ENCODE measurements around the gene THOC6. TPM values are rescaled to one million over a fixed set of nuclear protein-coding genes. Genes with fewer than 3 reads are reported as not detected.
"Not testable (repeated sequence)": the region's sequence is repeated elsewhere in the genome, so short reads cannot be mapped to it uniquely, and the experiment has no call there.

The THOC6 gene
- total RNA-seq, 1 experiment from 2014 or later, result 25.5 TPM

- DNase-seq (ENCODE audit: low read depth), result no peak
Observed at GRCh38 chr16:3054965-3055733, 31.3 kb downstream of the THOC6 start.

GRCh38 chr16:3055734-3056115, 31.9 kb downstream of the THOC6 start:
- DNase-seq (ENCODE audit: low read depth), result not testable (repeated sequence)

- DNase-seq (ENCODE audit: low read depth), result no peak
Observed at GRCh38 chr16:3056336-3057180, 32.7 kb downstream of the THOC6 start.

GRCh38 chr16:3057181-3058138, 33.6 kb downstream of the THOC6 start:
- DNase-seq (ENCODE audit: low read depth), result no peak

GRCh38 chr16:3058139-3059030, 34.5 kb downstream of the THOC6 start:
- peak; percentile 55 for DNase-seq (ENCODE audit: low read depth)

- DNase-seq (ENCODE audit: low read depth), result peak; percentile 90
Observed at GRCh38 chr16:3059041-3059722, 35.3 kb downstream of the THOC6 start.

- no peak for DNase-seq (ENCODE audit: low read depth)
Observed at GRCh38 chr16:3059723-3060242, 35.9 kb downstream of the THOC6 start.

- no peak for DNase-seq (ENCODE audit: low read depth)
Observed at GRCh38 chr16:3060339-3061127, 36.7 kb downstream of the THOC6 start.

- no peak for DNase-seq (ENCODE audit: low read depth)
Observed at GRCh38 chr16:3062553-3062952, 38.7 kb downstream of the THOC6 start.

- DNase-seq (ENCODE audit: low read depth), result no peak
Observed at GRCh38 chr16:3063625-3064386, 40.0 kb downstream of the THOC6 start.

GRCh38 chr16:3065069-3065741, 41.4 kb downstream of the THOC6 start, which contains the start of gene IL32:
Gene IL32 (plus strand): TSS chr16:3065640. CDS start chr16:3065812, 172 bp downstream.
- DNase-seq (ENCODE audit: low read depth), result peak; percentile 92

- DNase-seq (ENCODE audit: low read depth), result no peak
Observed at GRCh38 chr16:3065742-3066439, 42.1 kb downstream of the THOC6 start.

GRCh38 chr16:3066440-3066748, 42.6 kb downstream of the THOC6 start:
- DNase-seq (ENCODE audit: low read depth), result no peak

GRCh38 chr16:3068487-3068886, 44.7 kb downstream of the THOC6 start:
- no peak for DNase-seq (ENCODE audit: low read depth)

- DNase-seq (ENCODE audit: low read depth), result not testable (repeated sequence)
Observed at GRCh38 chr16:3069146-3069545, 45.3 kb downstream of the THOC6 start.

- DNase-seq (ENCODE audit: low read depth), result no peak
Observed at GRCh38 chr16:3070608-3071111, 46.8 kb downstream of the THOC6 start.

GRCh38 chr16:3071655-3072054, 47.8 kb downstream of the THOC6 start:
- no peak for DNase-seq (ENCODE audit: low read depth)
